Colonic mucosa (tissue), 4 donors: ENCODE measurements around the gene EYA4. TPM values are rescaled to one million over a fixed set of nuclear protein-coding genes. Genes with fewer than 3 reads are reported as not detected.

ENCODE experiments used
- DNase-seq: peaks from one replicate; pipeline ENCODE4 v3.0.0-alpha.2; 2020
- H3K27ac ChIP-seq: fragments of 200-600 bp; one replicate; pipeline ENCODE4 v1.8.0; 2021
- H3K27me3 ChIP-seq: fragments of 200-600 bp; one replicate; pipeline ENCODE4 v1.8.0; 2021
- H3K36me3 ChIP-seq: fragments of 200-600 bp; one replicate; pipeline ENCODE4 v1.8.0; 2021
- H3K4me1 ChIP-seq: fragments of 200-600 bp; one replicate; pipeline ENCODE4 v1.8.0; 2021; ENCODE audit warnings: mild to moderate bottlenecking
- H3K4me3 ChIP-seq: fragments of 200-600 bp; one replicate; pipeline ENCODE4 v1.8.0; 2021
- H3K9ac ChIP-seq, 2 donors: one replicate each; pipeline ENCODE4 v1.7.0; 2013; ENCODE audit warnings: control low read depth in 2 of 2, low read depth in 2 of 2, low read length in 2 of 2
- H3K9me3 ChIP-seq: fragments of 200-600 bp; one replicate; pipeline ENCODE4 v1.8.0; 2021
- CTCF ChIP-seq: fragments of 200-600 bp; IDR thresholded peaks from one replicate; pipeline ENCODE4 v1.8.0; 2022; ENCODE audit warnings: antibody characterized with exemption, mild to moderate bottlenecking
- intact Hi-C: fragments of 100-400 bp; cut with DNase I; formaldehyde crosslinking; loops from one replicate; pipeline ENCODE4 v1.14.1; 2022
- total RNA-seq, 2 donors: library from RNA; stranded (reverse); fragmentation: NEBNext Ultra II Directional in 1 of 2; extraction: Animal tissue kit (Norgen Biotek cat#: 25700) in 1 of 2; gene quantifications; one replicate each; pipeline ENCODE4 v1.2.1, GENCODE V29; 2021
- donor health status: healthy.
- donor health status: DM: no; HTN: no; CAD: no.
- donor health status: DM: no; HTN: no; CAD: no.

EYA4 gene
- total RNA-seq, 2 donors from 2014 or later: 0.05 TPM; not detected in 1

- no peak overlapping the region for H3K9ac ChIP-seq
- no peaks in the 10 kb centered on the region for H3K36me3 ChIP-seq
- DNase-seq: no peak
- H3K4me3 ChIP-seq: no peak overlapping the region
- no peak for TF ChIP-seq CTCF
- H3K9me3 ChIP-seq: no peaks in the 10 kb centered on the region
- H3K27ac ChIP-seq: no peak overlapping the region
- intact Hi-C loops: no loop called here
- no peaks in the 10 kb centered on the region for H3K27me3 ChIP-seq
- no peaks in the 10 kb centered on the region for H3K4me1 ChIP-seq
These were observed 139.6 kb downstream of the EYA4 start for GRCh38 chr6:133380723-133381122.

GRCh38 chr6:133388731-133389130, 147.6 kb downstream of the EYA4 start:
- Histone ChIP-seq H3K36me3 (no peaks in the 10 kb centered on the region), H3K9ac (no peak overlapping the region), H3K27me3 (no peaks in the 10 kb centered on the region), H3K4me1 (no peaks in the 10 kb centered on the region), H3K4me3 (no peak overlapping the region), H3K9me3 (no peaks in the 10 kb centered on the region), H3K27ac (no peak overlapping the region)
- no peak for DNase-seq
- TF ChIP-seq CTCF: no peak
- intact Hi-C loops: no loop called here

DNA sequence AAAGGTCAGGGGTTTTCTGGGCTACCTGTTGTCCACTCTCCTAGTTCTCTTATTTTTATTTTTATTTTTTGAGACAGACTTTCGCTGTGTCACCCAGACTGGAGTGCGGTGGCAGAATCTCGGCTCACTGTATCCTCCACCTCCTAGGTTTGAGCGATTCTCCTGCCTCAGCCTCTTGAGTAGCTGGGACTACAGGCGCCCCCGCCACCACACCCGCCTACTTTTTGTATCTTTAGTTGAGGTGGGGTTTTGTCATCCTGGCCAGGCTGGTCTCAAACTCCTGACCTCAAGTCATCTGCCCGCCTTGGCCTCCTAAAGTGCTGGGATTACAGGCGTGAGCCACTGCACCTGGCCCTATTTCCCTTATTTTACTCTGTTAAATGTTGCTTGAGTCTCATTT, 149.0 kb downstream of the EYA4 start:
- DNase-seq: no peak
- no peaks in the 10 kb centered on the region for H3K4me1 ChIP-seq
- no peaks in the 10 kb centered on the region for H3K9me3 ChIP-seq
- no peak overlapping the region for H3K4me3 ChIP-seq
- H3K27ac ChIP-seq: no peak overlapping the region
- no peaks in the 10 kb centered on the region for H3K36me3 ChIP-seq
- intact Hi-C loops: no loop called here
- TF ChIP-seq CTCF: no peak
- H3K27me3 ChIP-seq: no peaks in the 10 kb centered on the region
- H3K9ac ChIP-seq: no peak overlapping the region

DNA sequence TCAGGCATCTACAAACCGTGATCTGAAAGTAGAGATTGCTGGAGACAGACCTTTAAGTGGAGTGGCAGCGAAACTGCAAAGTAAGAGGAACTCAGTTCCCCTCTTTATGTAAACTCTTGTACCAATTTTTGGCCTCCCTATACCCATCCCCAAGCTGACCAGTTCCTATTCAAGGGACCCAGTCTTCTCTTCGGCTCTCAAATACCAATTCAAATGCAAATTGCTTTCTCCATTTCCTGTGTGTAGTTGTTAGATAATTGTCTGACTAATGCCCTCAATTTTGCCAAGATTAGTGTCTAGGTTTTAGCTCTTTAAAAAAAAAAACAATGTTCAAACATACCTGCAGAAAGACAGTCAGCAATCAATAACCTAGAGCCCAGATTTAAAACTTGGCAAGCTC, 150.9 kb downstream of the EYA4 start:
- Histone ChIP-seq H3K4me1 (no peaks in the 10 kb centered on the region), H3K4me3 (no peak overlapping the region), H3K27ac (no peak overlapping the region), H3K9me3 (no peaks in the 10 kb centered on the region), H3K36me3 (no peaks in the 10 kb centered on the region), H3K27me3 (no peaks in the 10 kb centered on the region), H3K9ac (no peak overlapping the region)
- no peak for TF ChIP-seq CTCF
- DNase-seq: no peak
- intact Hi-C loops: no loop called here

GRCh38 chr6:133392641-133393040, 151.5 kb downstream of the EYA4 start:
- Histone ChIP-seq H3K27ac (no peak overlapping the region), H3K27me3 (no peaks in the 10 kb centered on the region), H3K4me3 (no peak overlapping the region), H3K9ac (no peak overlapping the region), H3K9me3 (no peaks in the 10 kb centered on the region), H3K36me3 (no peaks in the 10 kb centered on the region), H3K4me1 (no peaks in the 10 kb centered on the region)
- no peak for DNase-seq
- no peak for TF ChIP-seq CTCF
- intact Hi-C loops: no loop called here

- Histone ChIP-seq H3K9me3 (no peaks in the 10 kb centered on the region), H3K9ac (no peak overlapping the region), H3K4me1 (no peaks in the 10 kb centered on the region), H3K27me3 (no peaks in the 10 kb centered on the region), H3K36me3 (no peaks in the 10 kb centered on the region), H3K27ac (no peak overlapping the region), H3K4me3 (no peak overlapping the region)
- no peak for DNase-seq
- intact Hi-C loops: no loop called here
- no peak for TF ChIP-seq CTCF
These were observed 152.7 kb downstream of the EYA4 start for GRCh38 chr6:133393891-133394290.
